Muscle layer of duodenum (tissue), 2 donors: Measurements from ENCODE around the gene TOR1AIP2.
"Not testable (repeated sequence)": the region's sequence is repeated elsewhere in the genome, so short reads cannot be mapped to it uniquely, and the experiment has no call there.

ENCODE experiments used
- H3K27ac ChIP-seq: one replicate; pipeline ENCODE4 v1.7.0; 2013; ENCODE audit warnings: mild to moderate bottlenecking, low read length
- H3K27me3 ChIP-seq: one replicate; pipeline ENCODE4 v1.7.0; 2013; ENCODE audit warnings: low read depth, mild to moderate bottlenecking, control low read depth, low read length
- H3K36me3 ChIP-seq, 2 donors: one replicate each; pipeline ENCODE4 v1.7.0; 2013; ENCODE audit warnings: low read length in 2 of 2, control low read depth in 1 of 2, mild to moderate bottlenecking in 1 of 2; ENCODE audit not compliant: insufficient read depth in 2 of 2, control insufficient read depth in 1 of 2
- H3K4me1 ChIP-seq, 2 donors: one replicate each; pipeline ENCODE4 v1.7.0; 2013; ENCODE audit warnings: low read length in 2 of 2, mild to moderate bottlenecking in 2 of 2, control low read depth in 1 of 2, moderate library complexity in 1 of 2; ENCODE audit not compliant: insufficient read depth in 2 of 2, control insufficient read depth in 1 of 2
- H3K4me3 ChIP-seq, 2 donors: one replicate each; pipeline ENCODE4 v1.7.0; 2013; ENCODE audit warnings: low read length in 2 of 2, low read depth in 1 of 2, mild to moderate bottlenecking in 1 of 2
- H3K9me3 ChIP-seq, 2 donors: one replicate each; pipeline ENCODE4 v1.7.0; 2013; ENCODE audit warnings: low read length in 2 of 2, control low read depth in 1 of 2, mild to moderate bottlenecking in 1 of 2; ENCODE audit not compliant: control insufficient read depth in 1 of 2
- donor health status: healthy.

Gene TOR1AIP2

GRCh38 chr1:179848233-179848632, 29.4 kb downstream of the TOR1AIP2 start:
- no peak overlapping the region for H3K27ac ChIP-seq
- H3K36me3 ChIP-seq, result peaks cover 44 to 51% of the 10 kb centered on the region in 2 donors
- H3K9me3 ChIP-seq, result no peaks in the 10 kb centered on the region
- H3K4me1 ChIP-seq, result no peaks in the 10 kb centered on the region
- no peaks in the 10 kb centered on the region for H3K27me3 ChIP-seq
- H3K4me3 ChIP-seq, result no peak overlapping the region

DNA sequence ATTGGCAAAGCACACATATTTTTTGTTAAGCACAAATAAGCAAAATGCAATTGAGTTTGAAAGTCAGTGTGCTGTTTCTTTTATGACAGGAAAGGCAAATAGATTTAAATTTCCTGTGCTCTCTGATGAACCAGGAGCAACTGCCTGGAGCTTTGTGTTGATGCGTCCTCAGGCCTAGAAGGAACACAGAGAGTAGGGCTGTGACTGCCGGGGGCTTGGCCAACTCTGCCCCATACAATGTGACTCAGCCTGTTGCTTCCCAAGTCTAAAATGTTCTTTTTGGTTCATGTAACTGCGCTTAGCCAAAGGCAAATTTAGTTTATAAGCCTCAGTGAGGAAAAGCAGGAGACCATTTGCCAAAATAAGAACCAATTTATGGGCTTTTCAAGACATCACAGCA, 37.5 kb downstream of the TOR1AIP2 start:
- Histone ChIP-seq H3K27ac (no peak overlapping the region), H3K36me3 (peaks cover 17 to 22% of the 10 kb centered on the region in 2 donors), H3K9me3 (no peaks in the 10 kb centered on the region), H3K4me1 (no peaks in the 10 kb centered on the region), H3K4me3 (no peak overlapping the region), H3K27me3 (no peaks in the 10 kb centered on the region)

GRCh38 chr1:179836686-179837445, 40.7 kb downstream of the TOR1AIP2 start:
- H3K27ac ChIP-seq, H3K4me3 ChIP-seq, H3K4me1 ChIP-seq, H3K9me3 ChIP-seq, H3K27me3 ChIP-seq: not testable (repeated sequence)
- peaks cover 6 to 13% of the 10 kb centered on the region in 2 donors for H3K36me3 ChIP-seq

DNA sequence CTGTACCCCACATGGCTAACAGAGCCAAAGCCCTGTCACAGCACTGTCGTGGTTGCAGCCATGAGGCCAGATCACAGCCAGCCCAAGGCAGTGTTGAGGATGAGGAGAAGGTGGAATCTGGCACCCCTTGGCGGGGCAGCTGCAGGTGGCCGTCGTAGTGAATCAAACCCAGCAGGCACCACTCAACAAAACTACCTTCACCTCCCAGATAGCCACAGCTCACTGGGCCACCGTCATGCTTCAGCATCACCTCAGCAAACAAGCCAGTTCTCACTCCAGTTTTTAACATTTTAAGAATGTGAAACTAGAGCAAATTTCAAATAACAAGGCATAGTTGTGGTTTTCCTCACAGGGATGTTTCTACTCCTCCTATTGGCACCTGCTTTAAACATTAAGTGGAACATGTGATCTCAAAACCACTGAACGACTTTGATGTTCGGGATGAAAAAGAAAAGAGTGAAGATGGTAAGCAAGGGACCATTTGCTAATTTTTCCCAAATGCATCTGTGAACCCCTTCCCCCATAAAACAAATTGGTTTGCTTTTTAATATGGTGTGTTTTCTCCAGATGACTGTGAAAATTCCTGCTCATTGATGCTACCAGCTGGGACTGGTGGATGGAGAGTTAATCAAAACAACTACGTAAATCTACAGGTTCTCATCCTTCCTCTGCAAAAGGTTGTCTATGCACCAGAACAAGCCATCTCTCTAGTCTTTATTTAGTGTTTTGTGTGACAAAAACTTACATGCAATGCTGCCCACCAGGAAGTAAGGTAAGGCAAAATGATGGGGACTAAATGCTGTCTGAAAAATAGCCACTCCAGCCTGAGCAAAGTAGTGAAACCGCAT, 45.5 kb downstream of the TOR1AIP2 start:
- peaks cover 0 to 3% of the 10 kb centered on the region in 2 donors for H3K36me3 ChIP-seq
- H3K4me1 ChIP-seq, result no peaks in the 10 kb centered on the region
- no peaks in the 10 kb centered on the region for H3K9me3 ChIP-seq
- H3K27ac ChIP-seq, result no peak overlapping the region
- H3K4me3 ChIP-seq, result no peak overlapping the region
- no peaks in the 10 kb centered on the region for H3K27me3 ChIP-seq

- no peaks in the 10 kb centered on the region for H3K4me1 ChIP-seq
- H3K27ac ChIP-seq, result no peak overlapping the region
- H3K4me3 ChIP-seq, result no peak overlapping the region
- H3K27me3 ChIP-seq, result no peaks in the 10 kb centered on the region
- H3K9me3 ChIP-seq, result no peaks in the 10 kb centered on the region
- peaks cover 0 to 3% of the 10 kb centered on the region in 2 donors for H3K36me3 ChIP-seq
Measured at GRCh38 chr1:179831225-179831624, 46.4 kb downstream of the TOR1AIP2 start.

- Histone ChIP-seq H3K27me3 (no peaks in the 10 kb centered on the region), H3K4me3 (no peak overlapping the region), H3K4me1 (no peaks in the 10 kb centered on the region), H3K27ac (no peak overlapping the region), H3K36me3 (no peaks in the 10 kb centered on the region), H3K9me3 (no peaks in the 10 kb centered on the region)
Measured at GRCh38 chr1:179828554-179829110, 49.0 kb downstream of the TOR1AIP2 start.

DNA sequence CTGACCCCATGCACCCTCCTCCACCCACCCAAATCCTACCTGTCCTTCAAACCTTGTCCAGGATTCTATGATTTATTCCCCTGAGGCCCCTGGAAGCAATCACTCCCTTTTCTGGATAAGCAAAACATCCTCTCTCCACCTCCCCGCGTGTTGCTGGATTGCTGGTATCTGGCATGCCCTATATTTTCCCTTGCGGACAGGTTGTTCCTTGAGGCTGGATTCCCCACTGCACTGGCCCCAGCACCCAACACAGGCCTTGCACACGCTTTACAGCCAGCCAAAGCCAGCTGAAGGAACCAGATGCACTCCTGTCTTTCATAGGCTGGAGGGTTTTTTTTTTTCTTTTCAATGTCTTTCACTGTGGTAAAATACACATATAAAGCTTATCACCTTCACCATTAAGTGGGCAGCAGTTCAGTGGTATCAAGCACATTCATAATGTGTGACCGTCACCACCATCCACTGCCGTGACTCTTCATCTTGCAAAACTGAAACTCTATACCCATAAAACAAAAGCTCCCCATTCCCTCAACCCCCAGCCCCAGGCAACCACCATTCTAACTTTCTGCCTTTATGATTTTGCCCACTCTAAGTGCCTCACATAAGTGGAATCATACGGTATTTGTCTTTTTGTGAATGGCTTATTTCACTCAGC, 50.9 kb downstream of the TOR1AIP2 start:
- H3K27me3 ChIP-seq, result no peaks in the 10 kb centered on the region
- H3K36me3 ChIP-seq, result no peaks in the 10 kb centered on the region
- no peak overlapping the region for H3K4me3 ChIP-seq
- H3K27ac ChIP-seq, result no peak overlapping the region
- no peaks in the 10 kb centered on the region for H3K4me1 ChIP-seq
- H3K9me3 ChIP-seq, result no peaks in the 10 kb centered on the region

DNA sequence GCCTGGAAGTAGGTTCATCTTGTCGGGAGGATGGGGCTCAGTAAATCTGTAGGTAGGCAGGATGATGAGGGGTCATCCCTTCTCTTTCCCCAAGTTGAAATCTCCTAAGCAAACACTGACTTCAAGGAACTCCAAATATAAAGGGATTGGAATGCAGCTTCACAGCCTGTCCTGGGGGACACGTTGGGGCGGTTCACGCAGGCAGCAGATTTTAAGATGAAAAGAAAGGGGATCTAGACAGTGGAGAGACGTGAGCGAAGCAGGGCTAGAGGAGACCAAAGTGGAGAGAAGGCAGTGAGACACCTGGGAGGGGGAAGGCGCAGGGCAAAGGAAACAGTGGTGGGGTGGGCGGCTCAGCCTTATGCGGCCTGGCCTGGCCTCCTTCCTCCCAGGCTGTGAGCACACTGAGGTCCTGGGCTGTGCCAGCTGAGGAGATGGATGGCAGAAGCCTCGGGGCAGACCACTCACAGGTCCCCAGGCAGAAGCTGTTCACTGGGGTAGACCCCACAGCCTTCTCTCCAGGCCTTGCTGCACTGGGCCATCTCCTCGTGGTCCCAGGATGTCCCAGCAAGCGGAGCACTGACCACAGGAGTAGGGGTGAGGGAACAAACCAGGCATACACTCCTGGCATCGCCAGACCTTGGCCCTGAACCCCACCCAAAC, 51.7 kb downstream of the TOR1AIP2 start:
- Histone ChIP-seq H3K27me3 (no peaks in the 10 kb centered on the region), H3K4me1 (no peaks in the 10 kb centered on the region), H3K4me3 (no peak overlapping the region), H3K27ac (no peak overlapping the region), H3K36me3 (no peaks in the 10 kb centered on the region), H3K9me3 (no peaks in the 10 kb centered on the region)

DNA sequence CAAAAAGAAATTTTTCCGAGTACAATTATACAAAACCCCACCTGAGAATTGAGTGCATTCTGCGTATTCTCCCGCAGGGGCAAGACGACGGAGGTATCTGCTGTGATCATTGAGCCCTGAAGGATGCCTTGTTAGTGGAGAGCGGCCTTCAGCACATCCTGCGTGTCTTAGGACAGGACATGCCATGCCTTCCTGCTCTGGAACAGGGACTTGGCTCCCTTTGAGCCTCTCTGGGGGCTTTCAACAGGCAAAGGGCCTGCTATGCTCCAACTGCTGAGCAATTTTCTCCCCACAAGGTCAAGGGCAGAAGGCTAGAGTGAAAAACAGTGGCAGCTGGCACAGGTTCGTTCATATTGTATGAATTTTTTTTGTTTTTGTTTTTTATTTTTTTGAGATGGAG, 52.4 kb downstream of the TOR1AIP2 start:
- no peak overlapping the region for H3K4me3 ChIP-seq
- no peak overlapping the region for H3K27ac ChIP-seq
- no peaks in the 10 kb centered on the region for H3K4me1 ChIP-seq
- H3K9me3 ChIP-seq, result no peaks in the 10 kb centered on the region
- H3K36me3 ChIP-seq, result no peaks in the 10 kb centered on the region
- H3K27me3 ChIP-seq, result no peaks in the 10 kb centered on the region

DNA sequence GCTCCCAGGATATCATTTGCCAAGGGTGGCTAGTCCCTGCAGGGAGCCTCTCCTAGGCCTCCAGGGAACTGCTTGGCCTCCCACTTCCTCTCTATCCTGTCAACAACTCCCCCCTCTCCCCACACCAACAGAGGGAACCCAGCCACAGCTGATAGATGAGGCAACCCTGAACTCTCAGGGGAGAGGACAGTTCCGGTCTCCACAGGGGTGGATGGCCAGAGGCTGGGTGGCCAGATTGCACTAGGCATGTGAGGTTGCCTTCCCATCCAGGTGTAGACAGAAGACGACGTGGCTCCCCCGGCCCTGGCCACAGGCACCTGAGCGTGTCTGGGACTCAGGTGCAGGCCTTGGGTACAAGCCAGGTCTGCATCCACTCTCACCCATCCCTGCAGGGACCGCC, 53.3 kb downstream of the TOR1AIP2 start:
- Histone ChIP-seq H3K4me3 (no peak overlapping the region), H3K27ac (no peak overlapping the region), H3K36me3 (no peaks in the 10 kb centered on the region), H3K9me3 (no peaks in the 10 kb centered on the region), H3K27me3 (no peaks in the 10 kb centered on the region), H3K4me1 (no peaks in the 10 kb centered on the region)

DNA sequence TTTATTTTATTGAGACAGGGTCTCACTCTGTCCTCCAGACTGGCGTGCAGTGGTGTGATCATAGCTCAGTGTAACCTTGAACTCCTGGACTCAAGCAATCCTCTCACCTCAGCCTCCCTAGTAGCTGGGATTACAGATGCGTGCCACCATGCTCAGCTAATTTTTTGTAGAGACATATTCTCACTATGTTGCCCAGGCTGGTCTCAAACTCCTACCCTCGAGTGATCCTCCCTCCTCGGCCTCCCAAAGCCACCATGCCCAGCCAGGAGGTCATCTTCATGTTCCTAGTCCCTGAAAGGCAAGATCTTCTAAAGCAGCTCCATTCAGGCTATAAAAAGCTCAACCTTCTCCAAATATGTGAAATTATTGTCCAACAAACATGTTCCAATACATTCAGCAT, 53.9 kb downstream of the TOR1AIP2 start:
- H3K4me3 ChIP-seq, result no peak overlapping the region
- no peak overlapping the region for H3K27ac ChIP-seq
- no peaks in the 10 kb centered on the region for H3K27me3 ChIP-seq
- no peaks in the 10 kb centered on the region for H3K9me3 ChIP-seq
- no peaks in the 10 kb centered on the region for H3K4me1 ChIP-seq
- H3K36me3 ChIP-seq, result no peaks in the 10 kb centered on the region
